Stomach (tissue), 4 donors: ENCODE results near the gene CAPZB.

Source experiments
- EP300 ChIP-seq: sonication (generic); formaldehyde crosslinking; IDR thresholded peaks from one replicate; pipeline ENCODE4 v1.6.1; 2017; ENCODE audit warnings: antibody characterized with exemption
- POLR2A ChIP-seq, 4 donors: fragments of 450-650 bp; IDR thresholded peaks; one replicate each; pipeline ENCODE4 v1.6.1; 2016; ENCODE audit warnings: antibody characterized with exemption in 4 of 4, control low read depth in 2 of 4, mild to moderate bottlenecking in 1 of 4, moderate library complexity in 1 of 4
- POLR2AphosphoS5 ChIP-seq, 3 donors: sonication (generic); formaldehyde crosslinking; IDR thresholded peaks; one replicate each; pipeline ENCODE4 v1.6.1; 2016; ENCODE audit warnings: antibody characterized with exemption in 3 of 3
- TF ChIP-seq, protein P1 (sequence below), 7 experiments: fragments of 450-650 bp in 4 of 7; fragments of 200-600 bp in 3 of 7; sonication (generic) in 3 of 7; IDR thresholded peaks; one replicate each; pipeline ENCODE4 v1.5.1; 2016 to 2019; ENCODE audit warnings: antibody characterized with exemption in 7 of 7, control low read depth in 2 of 7, mild to moderate bottlenecking in 1 of 7

DNA sequence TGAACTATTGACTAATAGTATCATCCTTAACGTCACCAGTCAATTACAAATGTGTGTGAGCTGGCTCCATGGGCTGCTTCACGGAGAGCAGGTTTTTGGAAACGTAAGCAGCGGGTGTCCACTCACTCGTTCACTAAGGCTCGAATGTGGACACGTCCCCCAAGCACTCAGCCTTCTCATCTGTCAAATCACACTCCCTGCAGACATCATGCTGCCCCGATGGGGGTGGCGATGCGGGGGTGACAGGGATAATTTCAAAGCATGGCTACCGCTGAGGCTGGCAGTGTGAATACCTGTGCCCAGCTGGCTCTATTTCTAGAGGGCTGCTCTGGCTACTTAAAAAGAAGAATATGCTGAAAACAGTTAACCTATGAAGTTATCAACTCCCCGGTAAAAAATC is 71.3 kb downstream of the CAPZB start:
- TF ChIP-seq EP300 (no peak), POLR2AphosphoS5 (IDR thresholded peaks at IDR 0.05) (no peak), POLR2A (IDR thresholded peaks at IDR 0.05) (no peak)
- TF ChIP-seq, protein P1, sequence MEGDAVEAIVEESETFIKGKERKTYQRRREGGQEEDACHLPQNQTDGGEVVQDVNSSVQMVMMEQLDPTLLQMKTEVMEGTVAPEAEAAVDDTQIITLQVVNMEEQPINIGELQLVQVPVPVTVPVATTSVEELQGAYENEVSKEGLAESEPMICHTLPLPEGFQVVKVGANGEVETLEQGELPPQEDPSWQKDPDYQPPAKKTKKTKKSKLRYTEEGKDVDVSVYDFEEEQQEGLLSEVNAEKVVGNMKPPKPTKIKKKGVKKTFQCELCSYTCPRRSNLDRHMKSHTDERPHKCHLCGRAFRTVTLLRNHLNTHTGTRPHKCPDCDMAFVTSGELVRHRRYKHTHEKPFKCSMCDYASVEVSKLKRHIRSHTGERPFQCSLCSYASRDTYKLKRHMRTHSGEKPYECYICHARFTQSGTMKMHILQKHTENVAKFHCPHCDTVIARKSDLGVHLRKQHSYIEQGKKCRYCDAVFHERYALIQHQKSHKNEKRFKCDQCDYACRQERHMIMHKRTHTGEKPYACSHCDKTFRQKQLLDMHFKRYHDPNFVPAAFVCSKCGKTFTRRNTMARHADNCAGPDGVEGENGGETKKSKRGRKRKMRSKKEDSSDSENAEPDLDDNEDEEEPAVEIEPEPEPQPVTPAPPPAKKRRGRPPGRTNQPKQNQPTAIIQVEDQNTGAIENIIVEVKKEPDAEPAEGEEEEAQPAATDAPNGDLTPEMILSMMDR (IDR thresholded peaks at IDR 0.05) = no peak
